Vagina (tissue), 2 donors: ENCODE data around the gene CLEC2B. TPM values are rescaled to one million over a fixed set of nuclear protein-coding genes. Genes with fewer than 3 reads are reported as not detected.

ENCODE experiments used
- DNase-seq, 2 donors: peaks; one replicate each; pipeline ENCODE4 v3.0.0-alpha.2; 2017; ENCODE audit errors: extremely low spot score in 2 of 2
- H3K27ac ChIP-seq: fragments of 200-600 bp; sonication (generic); one replicate; pipeline ENCODE4 v1.5.1; 2019
- H3K27me3 ChIP-seq: fragments of 200-600 bp; sonication (generic); one replicate; pipeline ENCODE4 v1.5.1; 2019
- H3K36me3 ChIP-seq, 2 donors: fragments of 200-600 bp; sonication (generic); one replicate each; pipeline ENCODE4 v1.5.1; 2017 to 2019
- H3K4me1 ChIP-seq: fragments of 200-600 bp; sonication (generic); one replicate; pipeline ENCODE4 v1.5.1; 2019
- H3K4me3 ChIP-seq, 2 donors: fragments of 200-600 bp; sonication (generic); 1 replicate in 1 of 2; 2 replicates in 1 of 2; pipeline ENCODE4 v1.5.1; 2016 to 2019
- H3K9me3 ChIP-seq: fragments of 200-600 bp; sonication (generic); one replicate; pipeline ENCODE4 v1.5.1; 2019
- POLR2A ChIP-seq, 2 donors: fragments of 450-650 bp; IDR thresholded peaks; one replicate each; pipeline ENCODE4 v1.6.1; 2017; ENCODE audit warnings: antibody characterized with exemption in 2 of 2, mild to moderate bottlenecking in 2 of 2, moderate library complexity in 2 of 2
- POLR2AphosphoS5 ChIP-seq, 2 donors: sonication (generic); formaldehyde crosslinking; IDR thresholded peaks; one replicate each; pipeline ENCODE4 v1.9.0; 2017; ENCODE audit warnings: antibody characterized with exemption in 2 of 2, mild to moderate bottlenecking in 2 of 2, low read depth in 1 of 2; ENCODE audit not compliant: insufficient read depth in 1 of 2
- intact Hi-C: fragments of 100-400 bp; cut with DNase I; formaldehyde crosslinking; loops from one replicate; pipeline ENCODE4 v1.15.1; 2023
- total RNA-seq: library from RNA; depleted of rRNA; stranded (reverse); fragments of >200 nt; gene quantifications from one replicate; pipeline ENCODE4 v1.2.3, GENCODE V29; 2016
- TF ChIP-seq, protein P1 (sequence below), 3 experiments: fragments of 450-650 bp in 2 of 3; fragments of 200-600 bp in 1 of 3; sonication (generic) in 1 of 3; IDR thresholded peaks; one replicate each; pipeline ENCODE4 v1.5.1; 2017 to 2019; ENCODE audit warnings: antibody characterized with exemption in 3 of 3, mild to moderate bottlenecking in 2 of 3, moderate library complexity in 2 of 3

Gene CLEC2B
- total RNA-seq, 1 donor from 2014 or later = 35.6 TPM

DNA sequence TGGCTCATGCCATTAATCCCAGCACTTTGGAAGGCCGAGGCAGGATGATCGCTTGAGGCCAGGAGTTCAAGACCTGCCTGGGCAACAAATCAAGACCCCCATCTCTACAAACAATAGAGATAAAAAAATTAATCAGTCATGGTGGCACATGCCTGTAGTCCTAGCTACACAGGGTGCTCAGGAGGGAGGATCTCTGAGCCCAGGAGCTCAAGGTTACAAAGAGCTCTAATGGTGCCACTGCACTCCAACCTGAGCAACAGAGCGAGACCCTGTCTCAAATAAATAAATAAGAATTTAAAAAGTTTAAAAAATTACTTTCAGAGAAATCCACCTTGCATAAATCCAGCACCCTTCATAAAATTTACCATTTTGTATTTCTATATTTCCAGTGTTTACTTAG, 39.7 kb downstream of the CLEC2B start:
- Histone ChIP-seq H3K27ac (no peak overlapping the region), H3K9me3 (no peaks in the 10 kb centered on the region), H3K36me3 (no peaks in the 10 kb centered on the region), H3K4me1 (no peaks in the 10 kb centered on the region), H3K4me3 (no peak overlapping the region), H3K27me3 (no peaks in the 10 kb centered on the region)
- no peak for DNase-seq
- intact Hi-C loops = no loop called here
- TF ChIP-seq POLR2AphosphoS5 (IDR thresholded peaks at IDR 0.05; ENCODE audit: insufficient read depth in 1 of 2, low read depth in 1 of 2) = no peak
- TF ChIP-seq POLR2A (IDR thresholded peaks at IDR 0.05) = no peak
- TF ChIP-seq, protein P1, sequence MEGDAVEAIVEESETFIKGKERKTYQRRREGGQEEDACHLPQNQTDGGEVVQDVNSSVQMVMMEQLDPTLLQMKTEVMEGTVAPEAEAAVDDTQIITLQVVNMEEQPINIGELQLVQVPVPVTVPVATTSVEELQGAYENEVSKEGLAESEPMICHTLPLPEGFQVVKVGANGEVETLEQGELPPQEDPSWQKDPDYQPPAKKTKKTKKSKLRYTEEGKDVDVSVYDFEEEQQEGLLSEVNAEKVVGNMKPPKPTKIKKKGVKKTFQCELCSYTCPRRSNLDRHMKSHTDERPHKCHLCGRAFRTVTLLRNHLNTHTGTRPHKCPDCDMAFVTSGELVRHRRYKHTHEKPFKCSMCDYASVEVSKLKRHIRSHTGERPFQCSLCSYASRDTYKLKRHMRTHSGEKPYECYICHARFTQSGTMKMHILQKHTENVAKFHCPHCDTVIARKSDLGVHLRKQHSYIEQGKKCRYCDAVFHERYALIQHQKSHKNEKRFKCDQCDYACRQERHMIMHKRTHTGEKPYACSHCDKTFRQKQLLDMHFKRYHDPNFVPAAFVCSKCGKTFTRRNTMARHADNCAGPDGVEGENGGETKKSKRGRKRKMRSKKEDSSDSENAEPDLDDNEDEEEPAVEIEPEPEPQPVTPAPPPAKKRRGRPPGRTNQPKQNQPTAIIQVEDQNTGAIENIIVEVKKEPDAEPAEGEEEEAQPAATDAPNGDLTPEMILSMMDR (IDR thresholded peaks at IDR 0.05) = no peak

GRCh38 chr12:9827209-9827888, 41.8 kb downstream of the CLEC2B start, which contains the start of gene KLRF1:
Gene KLRF1 (plus strand): TSS chr12:9827481. CDS start chr12:9827545, 64 bp downstream.
- intact Hi-C loops = no loop called here
- Histone ChIP-seq H3K36me3 (no peaks in the 10 kb centered on the region), H3K4me1 (no peaks in the 10 kb centered on the region), H3K27me3 (no peaks in the 10 kb centered on the region), H3K4me3 (no peak within 1 kb of the TSS), H3K9me3 (no peaks in the 10 kb centered on the region), H3K27ac (no peak within 1 kb of the TSS)
- TF ChIP-seq POLR2A (IDR thresholded peaks at IDR 0.05) (no peak), POLR2AphosphoS5 (IDR thresholded peaks at IDR 0.05; ENCODE audit: insufficient read depth in 1 of 2, low read depth in 1 of 2) (no peak)
- TF ChIP-seq, protein P1 (IDR thresholded peaks at IDR 0.05) = no peak
- no peak for DNase-seq

DNA sequence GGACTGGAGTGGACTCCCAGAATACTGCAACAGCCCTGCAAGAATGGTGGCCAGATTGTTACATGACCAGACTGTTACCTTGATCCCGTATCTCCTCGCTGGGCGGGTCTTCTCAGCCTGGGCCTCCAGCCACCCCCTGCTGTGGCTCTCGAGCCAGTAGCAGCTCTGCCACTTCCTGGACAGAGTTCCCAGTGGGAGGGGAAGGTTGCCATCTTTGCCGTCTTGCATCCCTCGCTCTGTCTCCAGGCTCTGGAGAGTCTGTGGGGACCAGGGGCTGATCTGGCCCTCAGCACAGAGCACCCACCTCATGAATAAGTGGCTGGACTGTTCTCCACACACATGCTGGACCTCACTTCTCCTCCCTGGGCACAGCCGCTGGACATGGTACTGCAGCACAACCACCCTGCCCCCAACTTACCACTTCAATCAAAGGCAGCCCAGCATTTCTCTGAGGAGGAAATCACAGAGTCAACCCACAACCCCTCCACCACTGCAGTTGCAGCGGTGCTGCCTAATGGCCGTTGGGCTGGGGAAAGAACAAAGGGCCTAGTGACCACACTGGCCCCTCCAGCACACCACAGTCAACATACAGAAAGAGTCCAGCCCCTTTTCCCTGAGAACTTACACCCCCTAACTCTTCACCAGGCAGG, 48.7 kb downstream of the CLEC2B start:
- intact Hi-C loops = no loop called here
- H3K4me3 ChIP-seq = no peak overlapping the region
- DNase-seq = no peak
- TF ChIP-seq POLR2A (IDR thresholded peaks at IDR 0.05) (no peak), POLR2AphosphoS5 (IDR thresholded peaks at IDR 0.05; ENCODE audit: insufficient read depth in 1 of 2, low read depth in 1 of 2) (no peak)
- TF ChIP-seq, protein P1 (IDR thresholded peaks at IDR 0.05) = no peak
- no peaks in the 10 kb centered on the region for H3K36me3 ChIP-seq
- H3K4me1 ChIP-seq = no peaks in the 10 kb centered on the region
- no peaks in the 10 kb centered on the region for H3K9me3 ChIP-seq
- no peaks in the 10 kb centered on the region for H3K27me3 ChIP-seq
- H3K27ac ChIP-seq = no peak overlapping the region

- H3K36me3 ChIP-seq = no peaks in the 10 kb centered on the region
- intact Hi-C loops = no loop called here
- H3K27ac ChIP-seq = no peak overlapping the region
- TF ChIP-seq, protein P1 (IDR thresholded peaks at IDR 0.05) = peak; percentile 34 to 70 (median 59)
- no peak for TF ChIP-seq POLR2A (IDR thresholded peaks at IDR 0.05)
- no peak for TF ChIP-seq POLR2AphosphoS5 (IDR thresholded peaks at IDR 0.05; ENCODE audit: insufficient read depth in 1 of 2, low read depth in 1 of 2)
- peak overlapping the region in 1 of 2 donors; percentile 32 for H3K4me3 ChIP-seq
- DNase-seq = no peak
- H3K27me3 ChIP-seq = no peaks in the 10 kb centered on the region
- H3K4me1 ChIP-seq = no peaks in the 10 kb centered on the region
- no peaks in the 10 kb centered on the region for H3K9me3 ChIP-seq
Observed at GRCh38 chr12:9813821-9814798, 55.0 kb downstream of the CLEC2B start.
